HepG2 (cell line): ENCODE measurements around the gene KITLG. TPM values are rescaled to one million over a fixed set of nuclear protein-coding genes. Genes with fewer than 3 reads are reported as not detected.

ENCODE experiments used
- ARNT ChIP-seq: fragments of 450-650 bp; IDR thresholded peaks from 2 replicates; pipeline ENCODE4 v1.6.1; 2017
- BORCS8-MEF2B ChIP-seq: sonication (generic); formaldehyde crosslinking; IDR thresholded peaks from 2 replicates; pipeline ENCODE4 v1.8.0; 2022; ENCODE audit warnings: mild to moderate bottlenecking, missing genetic modification reagents
- FOXA3 ChIP-seq: IDR thresholded peaks from 2 replicates; pipeline ENCODE4 v1.6.1; 2016; ENCODE audit warnings: missing genetic modification reagents, missing compliant biosample characterization
- FOXK1 ChIP-seq: sonication (generic); formaldehyde crosslinking; IDR thresholded peaks from 2 replicates; pipeline ENCODE4 v1.4.0; 2020; ENCODE audit warnings: low read depth, missing genetic modification reagents, borderline replicate concordance
- MLXIP ChIP-seq: sonication (generic); formaldehyde crosslinking; IDR thresholded peaks from 2 replicates; pipeline ENCODE4 v1.9.0; 2021; ENCODE audit warnings: missing genetic modification reagents, borderline replicate concordance
- NFIC ChIP-seq: IDR thresholded peaks from 2 replicates; pipeline ENCODE4 v1.6.1; 2012; ENCODE audit warnings: mild to moderate bottlenecking, low read length, inconsistent platforms
- NONO ChIP-seq, 2 experiments: fragments of 450-650 bp in 1 of 2; sonication (generic) in 1 of 2; formaldehyde crosslinking in 1 of 2; IDR thresholded peaks in 1 of 2; conservative IDR thresholded peaks in 1 of 2; 2 replicates each; pipeline versions ENCODE4 v1.6.1 to v1.8.0; 2017 to 2022; ENCODE audit warnings: mild to moderate bottlenecking in 1 of 2, missing genetic modification reagents in 1 of 2, moderate library complexity in 1 of 2
- RFX5 ChIP-seq: IDR thresholded peaks from 2 replicates; pipeline ENCODE4 v1.6.1; 2011; ENCODE audit warnings: low read depth, low read length, improper control_type of control experiment
- ZBTB20 ChIP-seq: sonication (generic); formaldehyde crosslinking; IDR thresholded peaks from 2 replicates; pipeline ENCODE4 v1.8.1; 2023; ENCODE audit warnings: missing genetic modification reagents, low read depth, mild to moderate bottlenecking, borderline replicate concordance
- ZC3H13 ChIP-seq: sonication (generic); formaldehyde crosslinking; IDR thresholded peaks from 2 replicates; pipeline ENCODE4 v1.8.1; 2023; ENCODE audit warnings: mild to moderate bottlenecking, missing genetic modification reagents, moderate library complexity
- ZNF124 ChIP-seq: sonication (generic); formaldehyde crosslinking; IDR thresholded peaks from 2 replicates; pipeline ENCODE4 v1.4.0; 2020; ENCODE audit warnings: missing genetic modification reagents
- ZNF232 ChIP-seq: sonication (generic); formaldehyde crosslinking; IDR thresholded peaks from 2 replicates; pipeline ENCODE4 v1.4.0; 2020; ENCODE audit warnings: missing genetic modification reagents, borderline replicate concordance
- ZNF280D ChIP-seq: sonication (generic); formaldehyde crosslinking; IDR thresholded peaks from 2 replicates; pipeline ENCODE4 v1.5.1; 2020; ENCODE audit warnings: mild to moderate bottlenecking, missing genetic modification reagents
- ZNF776 ChIP-seq: sonication (generic); formaldehyde crosslinking; IDR thresholded peaks from 2 replicates; pipeline ENCODE4 v1.4.0; 2020; ENCODE audit warnings: mild to moderate bottlenecking, missing genetic modification reagents
- polyA plus RNA-seq, 8 experiments: library from polyadenylated mRNA; depleted of rRNA in 3 of 8; stranded (reverse) in 7 of 8; unstranded in 1 of 8; fragments of >200 nt; fragmentation: Illumina TruSeq in 4 of 8; extraction: Trizol in 4 of 8; gene quantifications; 2 replicates each; pipeline versions ENCODE4 v1.2.1 to v1.2.3, GENCODE V29; 2011 to 2016; ENCODE audit warnings: low read depth in 4 of 8, missing spikeins in 1 of 8, mixed read lengths in 1 of 8; ENCODE audit not compliant: insufficient read depth in 1 of 8
- total RNA-seq, 5 experiments: library from RNA; depleted of rRNA; stranded (reverse); fragments of >200 nt; fragmentation: Illumina TruSeq; extraction: Trizol; gene quantifications; 2 replicates each; pipeline ENCODE4 v1.2.3, GENCODE V29; 2016; ENCODE audit warnings: low read depth in 1 of 5
- TF ChIP-seq, protein P1 (sequence below): fragments of 450-650 bp; IDR thresholded peaks from 2 replicates; pipeline ENCODE4 v1.6.1; 2016
- TF ChIP-seq, protein P2 (sequence below): sonication (generic); formaldehyde crosslinking; IDR thresholded peaks from 2 replicates; pipeline ENCODE4 v1.8.0; 2022; ENCODE audit warnings: mild to moderate bottlenecking, missing genetic modification reagents, borderline replicate concordance
- TF ChIP-seq, protein P3 (sequence below): sonication (generic); formaldehyde crosslinking; IDR thresholded peaks from 2 replicates; pipeline ENCODE4 v1.8.0; 2022; ENCODE audit warnings: missing genetic modification reagents, mild to moderate bottlenecking, moderate library complexity, borderline replicate concordance

Gene KITLG
- total and polyA plus RNA-seq, 2 of the 13 experiments (the other 11 are each of a cell fraction or from before 2014, with no cell fraction given) = 0.66 to 4.3 TPM

DNA sequence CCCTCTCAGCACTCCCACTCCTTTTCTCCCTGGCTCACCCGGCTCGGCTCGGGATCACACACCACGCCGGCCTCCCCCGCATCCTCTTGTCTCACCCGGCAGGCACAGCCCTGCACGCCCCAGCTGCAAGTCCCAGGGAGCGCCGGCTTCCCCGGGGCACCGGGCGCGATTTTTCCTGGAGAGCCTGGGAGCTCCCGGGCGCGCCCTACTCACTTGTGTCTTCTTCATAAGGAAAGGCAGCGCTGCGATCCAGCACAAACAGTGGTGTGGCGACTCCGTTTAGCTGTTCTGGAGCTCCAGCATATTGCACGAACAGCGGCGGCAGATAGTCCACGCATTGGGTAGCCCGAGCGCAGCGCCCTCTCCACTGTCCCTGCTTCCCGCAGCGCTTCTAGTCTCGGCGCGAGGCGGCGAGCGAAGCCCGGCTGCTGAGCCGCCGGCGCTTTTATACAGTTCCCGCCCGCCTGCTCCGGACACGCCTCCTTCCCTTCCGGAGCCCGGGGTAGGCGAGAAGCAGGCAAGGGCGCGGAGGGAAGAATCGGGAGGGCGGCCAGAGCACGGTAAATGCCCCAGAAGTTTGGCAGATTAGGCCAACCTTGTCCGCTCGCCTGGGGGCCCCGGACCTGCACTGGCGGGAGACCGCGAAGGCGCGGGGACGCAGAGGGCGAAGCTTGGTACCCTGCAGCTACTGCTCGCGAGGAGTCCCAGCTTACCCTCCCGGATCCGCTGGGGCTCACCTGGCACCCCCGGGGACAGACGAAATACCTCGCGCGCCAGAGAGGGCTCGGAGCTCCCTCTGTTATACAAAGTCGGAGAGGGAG, at the start of gene KITLG (continued):
- no peak for TF ChIP-seq FOXK1 (CRISPR knock-in tag)
- TF ChIP-seq, protein P1, sequence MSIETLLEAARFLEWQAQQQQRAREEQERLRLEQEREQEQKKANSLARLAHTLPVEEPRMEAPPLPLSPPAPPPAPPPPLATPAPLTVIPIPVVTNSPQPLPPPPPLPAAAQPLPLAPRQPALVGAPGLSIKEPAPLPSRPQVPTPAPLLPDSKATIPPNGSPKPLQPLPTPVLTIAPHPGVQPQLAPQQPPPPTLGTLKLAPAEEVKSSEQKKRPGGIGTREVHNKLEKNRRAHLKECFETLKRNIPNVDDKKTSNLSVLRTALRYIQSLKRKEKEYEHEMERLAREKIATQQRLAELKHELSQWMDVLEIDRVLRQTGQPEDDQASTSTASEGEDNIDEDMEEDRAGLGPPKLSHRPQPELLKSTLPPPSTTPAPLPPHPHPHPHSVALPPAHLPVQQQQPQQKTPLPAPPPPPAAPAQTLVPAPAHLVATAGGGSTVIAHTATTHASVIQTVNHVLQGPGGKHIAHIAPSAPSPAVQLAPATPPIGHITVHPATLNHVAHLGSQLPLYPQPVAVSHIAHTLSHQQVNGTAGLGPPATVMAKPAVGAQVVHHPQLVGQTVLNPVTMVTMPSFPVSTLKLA = no peak
- TF ChIP-seq ZNF124 (CRISPR knock-in tag) = no peak
- TF ChIP-seq, protein P2, sequence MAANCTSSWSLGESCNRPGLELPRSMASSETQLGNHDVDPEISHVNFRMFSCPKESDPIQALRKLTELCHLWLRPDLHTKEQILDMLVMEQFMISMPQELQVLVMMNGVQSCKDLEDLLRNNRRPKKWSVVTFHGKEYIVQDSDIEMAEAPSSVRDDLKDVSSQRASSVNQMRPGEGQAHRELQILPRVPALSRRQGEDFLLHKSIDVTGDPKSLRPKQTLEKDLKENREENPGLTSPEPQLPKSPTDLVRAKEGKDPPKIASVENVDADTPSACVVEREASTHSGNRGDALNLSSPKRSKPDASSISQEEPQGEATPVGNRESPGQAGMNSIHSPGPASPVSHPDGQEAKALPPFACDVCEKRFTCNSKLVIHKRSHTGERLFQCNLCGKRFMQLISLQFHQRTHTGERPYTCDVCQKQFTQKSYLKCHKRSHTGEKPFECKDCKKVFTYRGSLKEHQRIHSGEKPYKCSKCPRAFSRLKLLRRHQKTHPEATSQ (CRISPR knock-in tag) = no peak
- TF ChIP-seq ZBTB20 = no peak
- TF ChIP-seq ZNF776 (CRISPR knock-in tag) = 0 out of 2 replicates have a peak, but pooled peaks have one; percentile 19
- TF ChIP-seq ZNF232 (CRISPR knock-in tag) = 0 out of 2 replicates have a peak, but pooled peaks have one; percentile 25
- TF ChIP-seq, protein P3, sequence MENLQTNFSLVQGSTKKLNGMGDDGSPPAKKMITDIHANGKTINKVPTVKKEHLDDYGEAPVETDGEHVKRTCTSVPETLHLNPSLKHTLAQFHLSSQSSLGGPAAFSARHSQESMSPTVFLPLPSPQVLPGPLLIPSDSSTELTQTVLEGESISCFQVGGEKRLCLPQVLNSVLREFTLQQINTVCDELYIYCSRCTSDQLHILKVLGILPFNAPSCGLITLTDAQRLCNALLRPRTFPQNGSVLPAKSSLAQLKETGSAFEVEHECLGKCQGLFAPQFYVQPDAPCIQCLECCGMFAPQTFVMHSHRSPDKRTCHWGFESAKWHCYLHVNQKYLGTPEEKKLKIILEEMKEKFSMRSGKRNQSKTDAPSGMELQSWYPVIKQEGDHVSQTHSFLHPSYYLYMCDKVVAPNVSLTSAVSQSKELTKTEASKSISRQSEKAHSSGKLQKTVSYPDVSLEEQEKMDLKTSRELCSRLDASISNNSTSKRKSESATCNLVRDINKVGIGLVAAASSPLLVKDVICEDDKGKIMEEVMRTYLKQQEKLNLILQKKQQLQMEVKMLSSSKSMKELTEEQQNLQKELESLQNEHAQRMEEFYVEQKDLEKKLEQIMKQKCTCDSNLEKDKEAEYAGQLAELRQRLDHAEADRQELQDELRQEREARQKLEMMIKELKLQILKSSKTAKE (CRISPR knock-in tag) = no peak
- no peak for TF ChIP-seq ARNT
- no peak for TF ChIP-seq RFX5
- no peak for TF ChIP-seq ZNF280D (CRISPR knock-in tag)
- no peak for TF ChIP-seq NONO (IDR thresholded peaks at IDR 0.05)
- no peak for TF ChIP-seq NONO (CRISPR knock-in tag; conservative IDR thresholded peaks at IDR 0.05)
- TF ChIP-seq NFIC = no peak
- no peak for TF ChIP-seq FOXA3 (CRISPR knock-in tag)
- TF ChIP-seq MLXIP (CRISPR knock-in tag) = no peak
- no peak for TF ChIP-seq ZC3H13 (CRISPR knock-in tag)
- no peak for TF ChIP-seq BORCS8-MEF2B
